Testis (tissue), 2 donors: ENCODE data around the gene TCF7L2.

Experiments used
- CTCF ChIP-seq, 3 experiments: fragments of 450-650 bp in 2 of 3; fragments of 200-600 bp in 1 of 3; sonication (generic) in 1 of 3; IDR thresholded peaks; one replicate each; pipeline ENCODE4 v1.5.1; 2016 to 2019; ENCODE audit warnings: antibody characterized with exemption in 3 of 3, mild to moderate bottlenecking in 2 of 3, moderate library complexity in 1 of 3
- POLR2A ChIP-seq: fragments of 450-650 bp; IDR thresholded peaks from one replicate; pipeline ENCODE4 v1.6.1; 2017; ENCODE audit warnings: antibody characterized with exemption, mild to moderate bottlenecking, moderate library complexity

GRCh38 chr10:113026679-113027078 is 76.6 kb downstream of the TCF7L2 start:
- no peak for TF ChIP-seq CTCF (IDR thresholded peaks at IDR 0.05)
- TF ChIP-seq POLR2A = no peak
